Left renal pelvis (tissue), 4 donors: Measurements from ENCODE around the gene RGL3. TPM values are rescaled to one million over a fixed set of nuclear protein-coding genes. Genes with fewer than 3 reads are reported as not detected.
"Not testable (repeated sequence)": the region's sequence is repeated elsewhere in the genome, so short reads cannot be mapped to it uniquely, and the experiment has no call there.

ENCODE experiments used
- DNase-seq, 4 donors: peaks; one replicate each; pipeline ENCODE4 v3.0.0-alpha.2; 2013; ENCODE audit warnings: low read depth in 4 of 4, low spot score in 3 of 4
- polyA plus RNA-seq, 4 donors: library from polyadenylated mRNA; unstranded; fragments of 120-200 nt; gene quantifications; one replicate each; pipeline ENCODE4 v1.2.1, GENCODE V29; 2013; ENCODE audit not compliant: insufficient read length in 4 of 4

Gene RGL3
- polyA plus RNA-seq, 4 donors: 1.7 to 148 (median 71.4) TPM

GRCh38 chr19:11364935-11365334, 54.2 kb downstream of the RGL3 start:
- DNase-seq: no peak

GRCh38 chr19:11364296-11364904, 54.7 kb downstream of the RGL3 start:
- DNase-seq: no peak

- no peak for DNase-seq
Observed at GRCh38 chr19:11363881-11364280, 55.2 kb downstream of the RGL3 start.

GRCh38 chr19:11361771-11362731, 57.1 kb downstream of the RGL3 start:
- no peak for DNase-seq

GRCh38 chr19:11361037-11361770, 57.9 kb downstream of the RGL3 start:
- DNase-seq: no peak

GRCh38 chr19:11359421-11359820, 59.7 kb downstream of the RGL3 start:
- DNase-seq: no peak

GRCh38 chr19:11356676-11357550, 62.2 kb downstream of the RGL3 start:
- DNase-seq: no peak

- DNase-seq: no peak
Observed at GRCh38 chr19:11356074-11356397, 63.1 kb downstream of the RGL3 start.

- peak in 1 of 4 donors; percentile 48 for DNase-seq
Observed at GRCh38 chr19:11355160-11356073, 63.7 kb downstream of the RGL3 start, which contains the start of gene PLPPR2. Gene PLPPR2 (plus strand): TSS chr19:11355432. CDS start chr19:11357674, 2,242 bp downstream.

- DNase-seq: not testable (repeated sequence)
Observed at GRCh38 chr19:11354102-11354501, 65.0 kb downstream of the RGL3 start.

- no peak for DNase-seq
Observed at GRCh38 chr19:11349171-11349570, 69.9 kb downstream of the RGL3 start.

- DNase-seq: no peak
Observed at GRCh38 chr19:11347546-11348039, 71.5 kb downstream of the RGL3 start.

- DNase-seq: peak; percentile 98 to 99 (median 98)
Observed at GRCh38 chr19:11346104-11346940, 72.8 kb downstream of the RGL3 start, which contains the start of the genes CCDC159 and TMEM205. Gene CCDC159 (plus strand): TSS chr19:11346519. CDS start chr19:11346607, 88 bp downstream. Gene TMEM205 (minus strand): TSS chr19:11346268. CDS start chr19:11345619, 649 bp downstream.

- no peak for DNase-seq
Observed at GRCh38 chr19:11345122-11345803, 73.9 kb downstream of the RGL3 start.
